Natural killer cell (primary cell): Measurements from ENCODE around the gene UGT1A6. TPM values are rescaled to one million over a fixed set of nuclear protein-coding genes. Genes with fewer than 3 reads are reported as not detected.

Experiments used
- ATAC-seq, 3 donors: fragments of 150-1000 bp in 2 of 3; fragments of 200-7000 bp in 1 of 3; cut with Tn5 transposase; 1 replicate in 1 of 3; 2 replicates in 2 of 3; pipeline ENCODE4 v1.10.0; 2021; ENCODE audit warnings: mild to moderate bottlenecking in 2 of 3, moderate library complexity in 2 of 3
- DNase-seq, 2 donors: peaks; one replicate each; pipeline versions ENCODE4 v3.0.0 to v3.0.0-alpha.2; 2013 to 2021; ENCODE audit warnings: mixed read lengths in 1 of 2
- H3K27ac ChIP-seq: one replicate; pipeline ENCODE4 v1.5.1; 2013; ENCODE audit warnings: mild to moderate bottlenecking, low read length
- H3K27me3 ChIP-seq: one replicate; pipeline ENCODE4 v1.6.1; 2013; ENCODE audit warnings: low read length; ENCODE audit not compliant: control insufficient read depth, insufficient read depth
- H3K36me3 ChIP-seq: one replicate; pipeline ENCODE4 v1.6.1; 2013; ENCODE audit warnings: low read length; ENCODE audit not compliant: control insufficient read depth, insufficient read depth
- H3K4me1 ChIP-seq: one replicate; pipeline ENCODE4 v1.6.1; 2013; ENCODE audit warnings: low read length; ENCODE audit not compliant: control insufficient read depth, insufficient read depth
- H3K4me3 ChIP-seq: one replicate; pipeline ENCODE4 v1.5.1; 2013; ENCODE audit warnings: low read length
- H3K9me3 ChIP-seq: one replicate; pipeline ENCODE4 v1.6.1; 2013; ENCODE audit warnings: low read length; ENCODE audit not compliant: control insufficient read depth, insufficient read depth
- H3K27ac Mint-ChIP-seq, 2 donors: one replicate each; pipeline ENCODE4 v1.8.0; 2022; ENCODE audit warnings: mild to moderate bottlenecking in 2 of 2, mixed read lengths in 2 of 2, moderate library complexity in 1 of 2
- H3K27me3 Mint-ChIP-seq, 2 donors: one replicate each; pipeline ENCODE4 v1.8.0; 2022; ENCODE audit warnings: low read depth in 2 of 2, mixed read lengths in 2 of 2
- H3K36me3 Mint-ChIP-seq: one replicate; pipeline ENCODE4 v1.8.0; 2022; ENCODE audit warnings: mixed read lengths
- H3K4me1 Mint-ChIP-seq, 2 donors: one replicate each; pipeline ENCODE4 v1.8.0; 2022; ENCODE audit warnings: mixed read lengths in 2 of 2
- H3K4me3 Mint-ChIP-seq: one replicate; pipeline ENCODE4 v1.8.0; 2022; ENCODE audit warnings: mild to moderate bottlenecking, moderate library complexity, mixed read lengths
- H3K9me3 Mint-ChIP-seq, 2 donors: one replicate each; pipeline ENCODE4 v1.8.0; 2022; ENCODE audit warnings: mixed read lengths in 2 of 2
- CTCF ChIP-seq: fragments of 200-600 bp; IDR thresholded peaks from one replicate; pipeline ENCODE4 v1.8.0; 2022; ENCODE audit warnings: antibody characterized with exemption
- WGBS: methylation state at CpG from one replicate; pipeline ENCODE4 v1.1.7; 2013; ENCODE audit warnings: missing lambda C conversion rate; ENCODE audit not compliant: insufficient coverage; 5-methylcytosine and 5-hydroxymethylcytosine counted together
- intact Hi-C: fragments of 100-400 bp; cut with micrococcal nuclease; formaldehyde crosslinking; loops from one replicate; pipeline ENCODE4 v1.14.2; 2022
- total RNA-seq, 4 donors: library from RNA; stranded (reverse); fragments of 120-200 nt in 1 of 4; gene quantifications; one replicate each; pipeline versions ENCODE4 v1.2.3 to v1.2.4, GENCODE V29; 2013 to 2022

UGT1A6 gene
- total RNA-seq, 3 donors from 2014 or later (not counting 1 experiment from before 2014, with no cell fraction given) = not detected

DNA sequence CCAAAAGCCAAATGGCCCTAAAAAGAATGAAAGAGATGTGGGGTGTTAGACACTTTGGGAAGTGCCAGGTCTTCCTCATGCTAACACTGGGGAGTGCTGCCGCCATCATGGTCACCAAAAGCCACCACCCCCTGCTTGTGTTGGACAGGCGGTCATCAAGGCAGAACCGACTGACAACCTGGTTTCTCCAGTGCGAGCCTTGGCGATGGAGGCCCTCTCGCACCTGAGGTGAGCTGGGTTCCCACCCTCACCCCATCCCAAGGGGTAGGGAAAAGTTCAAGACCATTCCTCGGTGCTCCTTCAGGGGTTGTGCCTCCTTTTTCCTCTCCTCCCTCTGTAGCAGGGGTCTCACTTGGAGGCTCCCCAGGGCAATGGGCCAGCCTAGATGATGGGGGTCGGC, 119.0 kb downstream of the UGT1A6 start:
- no peak overlapping the region for H3K4me3 ChIP-seq
- WGBS = 91% methylated on average over 8 of the region's 8 CpGs
- H3K36me3 ChIP-seq = no peaks in the 10 kb centered on the region
- TF ChIP-seq CTCF = no peak
- H3K27ac ChIP-seq = no peak overlapping the region
- H3K4me1 ChIP-seq = no peaks in the 10 kb centered on the region
- H3K27ac Mint-ChIP-seq = no peak overlapping the region
- no peaks in the 10 kb centered on the region for H3K36me3 Mint-ChIP-seq
- no peaks in the 10 kb centered on the region for H3K27me3 ChIP-seq
- ATAC-seq = no peak
- H3K4me3 Mint-ChIP-seq = no peak overlapping the region
- intact Hi-C loops = no loop called here
- peaks cover 8 to 28% of the 10 kb centered on the region in 2 donors for H3K27me3 Mint-ChIP-seq
- no peak for DNase-seq
- H3K9me3 Mint-ChIP-seq = no peaks in the 10 kb centered on the region
- H3K9me3 ChIP-seq = no peaks in the 10 kb centered on the region
- no peaks in the 10 kb centered on the region for H3K4me1 Mint-ChIP-seq

DNA sequence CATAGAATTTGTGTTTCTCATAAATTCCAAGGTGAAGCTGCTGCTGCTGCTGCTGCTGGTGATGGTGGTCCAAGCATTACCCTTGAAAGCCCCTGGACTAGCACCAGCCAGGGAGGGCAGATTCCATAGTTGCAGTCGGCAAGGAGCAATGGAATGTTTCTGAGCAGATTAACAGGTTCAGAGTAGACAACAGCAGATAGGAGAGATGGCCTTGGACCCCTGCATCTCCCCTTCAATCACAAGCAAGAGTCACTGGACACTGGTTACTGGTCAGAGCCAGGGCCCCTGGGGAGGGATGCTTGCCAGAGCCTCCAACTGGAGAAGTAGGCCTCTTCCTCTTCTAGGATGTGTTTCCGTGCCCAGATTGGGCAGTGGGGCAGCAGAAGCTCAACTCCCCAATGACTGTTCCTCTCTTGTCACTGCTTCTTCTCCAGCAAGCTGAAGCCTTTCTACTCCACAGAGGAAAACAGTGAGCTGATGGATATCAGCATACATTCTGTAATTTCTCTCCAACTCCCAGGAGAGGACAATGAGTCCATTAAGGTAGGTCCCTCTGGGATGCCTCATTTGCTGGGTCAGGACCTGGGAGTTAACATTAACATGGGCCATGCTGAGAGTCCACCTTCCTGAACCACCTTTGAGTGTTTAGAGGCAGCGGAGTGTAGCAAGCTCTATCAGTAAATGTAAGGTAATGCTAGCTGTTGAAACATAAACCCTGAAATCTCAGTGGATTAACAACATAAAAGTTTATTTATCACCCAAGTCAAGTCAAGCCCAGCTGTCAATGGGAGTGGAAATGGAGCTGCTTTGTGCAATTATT, 120.8 kb downstream of the UGT1A6 start:
- WGBS = 94% methylated on average over 3 of the region's 3 CpGs
- no peak for DNase-seq

DNA sequence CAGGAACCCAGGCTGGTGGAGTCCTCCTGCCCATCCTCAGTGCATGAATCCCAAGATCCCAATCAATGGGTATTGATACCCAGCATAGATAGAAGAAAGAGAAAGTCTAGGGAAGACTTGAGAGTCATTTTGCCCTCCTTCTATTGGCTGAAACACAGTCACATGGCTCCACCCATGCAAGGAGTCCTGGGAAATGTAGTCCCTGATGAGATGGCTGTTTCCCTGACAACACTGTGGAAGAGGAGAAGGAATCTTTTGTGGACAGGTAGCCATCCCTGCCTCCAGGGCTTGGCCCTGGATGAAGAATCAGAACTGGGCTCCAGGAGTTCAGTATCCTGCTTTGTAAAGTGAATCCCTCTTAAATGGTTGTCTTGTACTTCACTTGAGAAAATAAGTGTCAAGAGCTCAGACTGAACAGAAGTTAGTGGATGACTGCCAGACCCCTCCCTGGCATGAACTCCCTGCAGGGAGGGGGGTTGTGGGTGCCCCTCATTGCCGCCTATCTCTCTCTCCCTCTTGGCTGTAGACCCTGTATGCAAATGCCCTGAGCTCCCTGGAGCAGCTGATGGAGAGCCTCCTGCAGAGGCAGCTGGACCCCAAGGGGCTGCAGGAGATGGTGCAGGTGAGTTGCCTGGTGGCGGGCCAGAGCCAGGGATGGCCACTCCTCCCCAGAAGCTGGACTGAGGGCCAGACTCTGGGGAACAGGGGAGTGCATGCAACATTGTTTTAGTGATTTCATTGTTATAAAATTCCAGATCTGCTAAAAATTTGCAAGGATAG, 121.6 kb downstream of the UGT1A6 start:
- no peak for ATAC-seq
- Histone ChIP-seq H3K27me3 (no peaks in the 10 kb centered on the region), H3K27ac (no peak overlapping the region), H3K4me1 (no peaks in the 10 kb centered on the region), H3K4me3 (no peak overlapping the region), H3K9me3 (no peaks in the 10 kb centered on the region), H3K36me3 (no peaks in the 10 kb centered on the region)
- Mint-ChIP-seq H3K27ac (no peak overlapping the region), H3K27me3 (peaks cover 11 to 28% of the 10 kb centered on the region in 2 donors), H3K4me3 (no peak overlapping the region), H3K4me1 (peaks cover 0 to 5% of the 10 kb centered on the region in 2 donors), H3K9me3 (no peaks in the 10 kb centered on the region), H3K36me3 (no peaks in the 10 kb centered on the region)
- TF ChIP-seq CTCF = no peak
- 89% methylated on average over 2 of the region's 2 CpGs for WGBS
- DNase-seq = no peak
- intact Hi-C loops = no loop called here

More for the DNA sequence above, 120.8 kb downstream of the UGT1A6 start:
- intact Hi-C loops = no loop called here
- no peak for ATAC-seq
- Histone ChIP-seq H3K4me1 (no peaks in the 10 kb centered on the region), H3K27ac (no peak overlapping the region), H3K9me3 (no peaks in the 10 kb centered on the region), H3K27me3 (no peaks in the 10 kb centered on the region), H3K4me3 (no peak overlapping the region), H3K36me3 (no peaks in the 10 kb centered on the region)
- no peak overlapping the region for H3K27ac Mint-ChIP-seq
- no peak overlapping the region for H3K4me3 Mint-ChIP-seq
- peaks cover 11 to 28% of the 10 kb centered on the region in 2 donors for H3K27me3 Mint-ChIP-seq
- H3K36me3 Mint-ChIP-seq = no peaks in the 10 kb centered on the region
- no peak for TF ChIP-seq CTCF
- no peaks in the 10 kb centered on the region for H3K9me3 Mint-ChIP-seq
- H3K4me1 Mint-ChIP-seq = peaks cover 0 to 5% of the 10 kb centered on the region in 2 donors
